Measurements from ENCODE around the gene PRKCA.

- TF ChIP-seq KLF9 (CRISPR knock-in tag; IDR thresholded peaks at IDR 0.05; ENCODE audit: low read depth) (no peak), POLR2A (IDR thresholded peaks at IDR 0.05; ENCODE audit: insufficient read depth in 1 of 2, low read depth in 2 of 2, low read length in 2 of 2) (no peak), ZMAT3 (CRISPR knock-in tag; conservative IDR thresholded peaks at IDR 0.05) (no peak), YY1 (IDR thresholded peaks at IDR 0.05; ENCODE audit: insufficient read depth, insufficient replicate concordance, low read depth, low read length) (no peak), ZNF496 (CRISPR knock-in tag; IDR thresholded peaks at IDR 0.05; ENCODE audit: insufficient replicate concordance) (no peak), GPN1 (CRISPR knock-in tag; IDR thresholded peaks at IDR 0.05; ENCODE audit: borderline replicate concordance) (no peak), ELF1 (CRISPR knock-in tag; IDR thresholded peaks at IDR 0.05) (no peak), ARNT (IDR thresholded peaks at IDR 0.05) (no peak), ZBTB8A (CRISPR knock-in tag; IDR thresholded peaks at IDR 0.05; ENCODE audit: borderline replicate concordance, low read depth) (no peak), ELF4 (CRISPR knock-in tag; IDR thresholded peaks at IDR 0.05; ENCODE audit: borderline replicate concordance) (no peak)
- TF ChIP-seq, protein P1, sequence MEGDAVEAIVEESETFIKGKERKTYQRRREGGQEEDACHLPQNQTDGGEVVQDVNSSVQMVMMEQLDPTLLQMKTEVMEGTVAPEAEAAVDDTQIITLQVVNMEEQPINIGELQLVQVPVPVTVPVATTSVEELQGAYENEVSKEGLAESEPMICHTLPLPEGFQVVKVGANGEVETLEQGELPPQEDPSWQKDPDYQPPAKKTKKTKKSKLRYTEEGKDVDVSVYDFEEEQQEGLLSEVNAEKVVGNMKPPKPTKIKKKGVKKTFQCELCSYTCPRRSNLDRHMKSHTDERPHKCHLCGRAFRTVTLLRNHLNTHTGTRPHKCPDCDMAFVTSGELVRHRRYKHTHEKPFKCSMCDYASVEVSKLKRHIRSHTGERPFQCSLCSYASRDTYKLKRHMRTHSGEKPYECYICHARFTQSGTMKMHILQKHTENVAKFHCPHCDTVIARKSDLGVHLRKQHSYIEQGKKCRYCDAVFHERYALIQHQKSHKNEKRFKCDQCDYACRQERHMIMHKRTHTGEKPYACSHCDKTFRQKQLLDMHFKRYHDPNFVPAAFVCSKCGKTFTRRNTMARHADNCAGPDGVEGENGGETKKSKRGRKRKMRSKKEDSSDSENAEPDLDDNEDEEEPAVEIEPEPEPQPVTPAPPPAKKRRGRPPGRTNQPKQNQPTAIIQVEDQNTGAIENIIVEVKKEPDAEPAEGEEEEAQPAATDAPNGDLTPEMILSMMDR (CRISPR knock-in tag; IDR thresholded peaks at IDR 0.05) = no peak
Measured at GRCh38 chr17:66531851-66532295, 229.5 kb downstream of the PRKCA start.

Measured in HepG2 (cell line).